SK-N-DZ (cell line): Measurements from ENCODE around the gene FRMD4A.

Experiments used
- small RNA-seq, 2 experiments: library from RNA; depleted of rRNA; stranded (forward); fragments of <200 nt; gene quantifications; one replicate each; pipeline ENCODE3, GENCODE V24; 2014

Gene FRMD4A

Small RNA genes lying within 50 kb of the gene (small RNA-seq; reads per million reads assigned to genes)
- gene RNA5SP301 = 0 to 0.18 reads per million in 2 experiments
